GM20000 (cell line): ENCODE measurements around the gene PTPRH.
A peak's percentile ranks its signal among the peaks of the same experiment; 100 is the strongest.

Experiments used
- DNase-seq: peaks from one replicate; pipeline ENCODE4 v3.0.0; 2012; ENCODE audit warnings: low spot score
- CTCF ChIP-seq: IDR thresholded peaks from 2 replicates; pipeline ENCODE4 v1.5.1; 2012; ENCODE audit warnings: mild to moderate bottlenecking, control low read depth; ENCODE audit errors: extremely low read depth, missing control alignments

The PTPRH gene

GRCh38 chr19:55178781-55179599 lies 30.3 kb downstream of the PTPRH start:
- DNase-seq, result peak; percentile 96
- no peak for TF ChIP-seq CTCF

- no peak for TF ChIP-seq CTCF
- DNase-seq, result no peak
Measured at GRCh38 chr19:55176076-55176475, 33.2 kb downstream of the PTPRH start.

GRCh38 chr19:55175117-55175867 lies 34.0 kb downstream of the PTPRH start:
- no peak for TF ChIP-seq CTCF
- DNase-seq, result no peak

- DNase-seq, result no peak
- TF ChIP-seq CTCF, result no peak
Measured at GRCh38 chr19:55174425-55175116, 34.7 kb downstream of the PTPRH start.

- TF ChIP-seq CTCF, result no peak
- DNase-seq, result peak; percentile 73
Measured at GRCh38 chr19:55173714-55174409, 35.4 kb downstream of the PTPRH start.

- TF ChIP-seq CTCF, result no peak
Measured at GRCh38 chr19:55173186-55173713, 36.1 kb downstream of the PTPRH start.

More at GRCh38 chr19:55173186-55173713, 36.1 kb downstream of the PTPRH start:
- no peak for DNase-seq
